Pancreas (tissue), 10 donors: Measurements from ENCODE around the gene SULF2. TPM values are rescaled to one million over a fixed set of nuclear protein-coding genes. Genes with fewer than 3 reads are reported as not detected.

Experiments
- ATAC-seq, 4 donors: fragments of 200-7000 bp; cut with Tn5 transposase; one replicate each; pipeline versions ENCODE4 v1.8.0 to v1.9.1; 2020; ENCODE audit warnings: mild to moderate bottlenecking in 4 of 4, moderate library complexity in 4 of 4
- DNase-seq, 6 donors: peaks; one replicate each; pipeline ENCODE4 v3.0.0-alpha.2; 2020
- FAIRE-seq: peaks from 2 replicates; lab custom pipeline; 2012; peaks lifted over from hg19 to GRCh38; lab: Jason Lieb, UNC
- H3K27ac ChIP-seq, 4 donors: fragments of 200-600 bp; sonication (generic); 1 replicate in 3 of 4; 2 replicates in 1 of 4; pipeline versions ENCODE4 v1.5.0 to v1.8.0; 2020
- H3K27me3 ChIP-seq, 4 donors: fragments of 200-600 bp; one replicate each; pipeline ENCODE4 v1.8.0; 2021
- H3K36me3 ChIP-seq, 3 donors: fragments of 200-600 bp; sonication (generic) in 1 of 3; one replicate each; pipeline versions ENCODE4 v1.5.0 to v1.8.0; 2020 to 2021
- H3K4me1 ChIP-seq, 3 donors: fragments of 200-600 bp; one replicate each; pipeline ENCODE4 v1.8.0; 2021
- H3K4me3 ChIP-seq, 4 donors: fragments of 200-600 bp; sonication (generic) in 2 of 4; one replicate each; pipeline versions ENCODE4 v1.5.0 to v1.8.0; 2020 to 2021
- H3K9me3 ChIP-seq, 4 donors: fragments of 200-600 bp; one replicate each; pipeline ENCODE4 v1.8.0; 2021
- WGBS, 2 donors: extraction: QIAGEN DNeasy Blood & Tissue Kit; methylation state at CpG; one replicate each; pipeline ENCODE4 v1.1.7; 2013; 5-methylcytosine and 5-hydroxymethylcytosine counted together
- intact Hi-C, 3 donors: fragments of 100-400 bp; cut with DNase I; formaldehyde crosslinking; loops; one replicate each; pipeline versions ENCODE4 v1.11.1 to v1.14.2; 2022
- polyA plus RNA-seq, 2 donors: library from polyadenylated mRNA; stranded (reverse); fragments of 200-250 nt; gene quantifications; one replicate each; pipeline ENCODE4 v1.2.3, GENCODE V29; 2013
- total RNA-seq, 6 donors: library from RNA; stranded (reverse); fragmentation: NEBNext Ultra II Directional in 4 of 6; extraction: Animal tissue kit (Norgen Biotek cat#: 25700) in 4 of 6; gene quantifications; one replicate each; pipeline versions ENCODE4 v1.2.1 to v1.2.4, GENCODE V29; 2021 to 2023
- TF ChIP-seq, protein P1 (sequence below), 4 donors: fragments of 200-600 bp; sonication (generic) in 3 of 4; IDR thresholded peaks; one replicate each; pipeline versions ENCODE4 v1.5.0 to v1.8.0; 2021; ENCODE audit warnings: antibody characterized with exemption in 4 of 4
- donor health status: healthy with polysubstance abuse.
- donor health status: DM: no; HTN: no; CAD: no; lungs with moderate emphysema.
- donor health status: DM: no; HTN: no; CAD: no.
- donor health status: control.
- donor health status: control.
- donor health status: Bipolar disorder and iron deficiency.
- donor health status: DM: yes; HTN: yes; CAD: no.
- donor health status: DM: no; HTN: no; CAD: no.
- donor health status: DM: no; HTN: no; CAD: no.
- donor health status: DM: yes; HTN: yes; CAD: no.

Gene SULF2
- total and polyA plus RNA-seq, 8 donors = 4.5 to 41.7 (median 9.2) TPM

DNA sequence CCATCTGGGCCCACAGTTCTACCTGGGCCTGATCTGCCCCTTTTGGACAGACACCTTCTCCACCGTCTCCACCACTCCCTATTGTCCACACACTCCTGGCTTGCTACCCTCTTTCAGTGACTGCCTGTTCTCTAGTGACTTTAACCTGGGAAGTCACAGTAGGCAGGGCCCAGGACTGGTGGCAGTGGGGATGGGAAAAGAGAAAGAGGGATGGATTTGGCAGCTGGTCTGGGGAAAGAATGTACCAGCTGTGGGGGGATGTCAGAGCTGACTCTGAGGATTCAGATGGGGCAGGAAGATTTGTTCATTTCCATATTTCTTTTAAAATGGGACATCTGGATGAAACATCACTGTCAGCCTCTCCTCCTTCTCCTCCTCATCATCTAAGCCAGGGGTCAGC is 85.5 kb downstream of the SULF2 start:
- Histone ChIP-seq H3K9me3 (no peaks in the 10 kb centered on the region), H3K4me1 (no peaks in the 10 kb centered on the region), H3K4me3 (no peak overlapping the region), H3K36me3 (no peaks in the 10 kb centered on the region), H3K27ac (no peak overlapping the region), H3K27me3 (no peaks in the 10 kb centered on the region)
- WGBS, 2 donors = 75 to 84% methylated on average over 1 of the region's 1 CpG
- intact Hi-C loops = no loop called here
- TF ChIP-seq, protein P1, sequence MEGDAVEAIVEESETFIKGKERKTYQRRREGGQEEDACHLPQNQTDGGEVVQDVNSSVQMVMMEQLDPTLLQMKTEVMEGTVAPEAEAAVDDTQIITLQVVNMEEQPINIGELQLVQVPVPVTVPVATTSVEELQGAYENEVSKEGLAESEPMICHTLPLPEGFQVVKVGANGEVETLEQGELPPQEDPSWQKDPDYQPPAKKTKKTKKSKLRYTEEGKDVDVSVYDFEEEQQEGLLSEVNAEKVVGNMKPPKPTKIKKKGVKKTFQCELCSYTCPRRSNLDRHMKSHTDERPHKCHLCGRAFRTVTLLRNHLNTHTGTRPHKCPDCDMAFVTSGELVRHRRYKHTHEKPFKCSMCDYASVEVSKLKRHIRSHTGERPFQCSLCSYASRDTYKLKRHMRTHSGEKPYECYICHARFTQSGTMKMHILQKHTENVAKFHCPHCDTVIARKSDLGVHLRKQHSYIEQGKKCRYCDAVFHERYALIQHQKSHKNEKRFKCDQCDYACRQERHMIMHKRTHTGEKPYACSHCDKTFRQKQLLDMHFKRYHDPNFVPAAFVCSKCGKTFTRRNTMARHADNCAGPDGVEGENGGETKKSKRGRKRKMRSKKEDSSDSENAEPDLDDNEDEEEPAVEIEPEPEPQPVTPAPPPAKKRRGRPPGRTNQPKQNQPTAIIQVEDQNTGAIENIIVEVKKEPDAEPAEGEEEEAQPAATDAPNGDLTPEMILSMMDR (IDR thresholded peaks at IDR 0.05) = no peak
- FAIRE-seq (no peak), ATAC-seq (no peak), DNase-seq (no peak)

DNA sequence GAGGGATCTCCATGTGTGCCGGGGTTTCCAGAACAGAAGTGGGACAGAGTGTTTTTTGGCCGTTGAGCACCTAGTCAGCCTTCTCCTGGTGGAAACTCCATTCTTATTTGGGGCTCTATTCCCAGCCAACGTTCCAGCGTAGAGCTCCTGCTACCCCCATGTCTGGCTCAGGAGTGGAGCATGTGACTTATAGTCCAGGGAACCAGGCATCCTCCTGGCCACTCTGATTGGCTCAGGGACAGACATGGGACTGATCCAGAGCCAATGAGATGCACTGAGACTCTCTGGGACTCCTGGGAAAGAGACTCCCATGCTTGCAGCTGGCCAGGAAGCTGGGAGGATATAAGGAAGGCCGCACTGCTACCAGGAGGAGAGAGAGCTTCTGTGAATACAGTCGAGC is 87.1 kb downstream of the SULF2 start:
- TF ChIP-seq, protein P1 (IDR thresholded peaks at IDR 0.05) = no peak
- no peaks in the 10 kb centered on the region for H3K9me3 ChIP-seq
- no peak for ATAC-seq
- no peak for DNase-seq
- H3K27ac ChIP-seq = no peak overlapping the region
- intact Hi-C loops = no loop called here
- H3K36me3 ChIP-seq = no peaks in the 10 kb centered on the region
- no peak for FAIRE-seq
- H3K4me3 ChIP-seq = no peak overlapping the region
- WGBS, 2 donors = 78 to 82% methylated on average over 6 of the region's 6 CpGs
- no peaks in the 10 kb centered on the region for H3K27me3 ChIP-seq
- H3K4me1 ChIP-seq = no peaks in the 10 kb centered on the region

DNA sequence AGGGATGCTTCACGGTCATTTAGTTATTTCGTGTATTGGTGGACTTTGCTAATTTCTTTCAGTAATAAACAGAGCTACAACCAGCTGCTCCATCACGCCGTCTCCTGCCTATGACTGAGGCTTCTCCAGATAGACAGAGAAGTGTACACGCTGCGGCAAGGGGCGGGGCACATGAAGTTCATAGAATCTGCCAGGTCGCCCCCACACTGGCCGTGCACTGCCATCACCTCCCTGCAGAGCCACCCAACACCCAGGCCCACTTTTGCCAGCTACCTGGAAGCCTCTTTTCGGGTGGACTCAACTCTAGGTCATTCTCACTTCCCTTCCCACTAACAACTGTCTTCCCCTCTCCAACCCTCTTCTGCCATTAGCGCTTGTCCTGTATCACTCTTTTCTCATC is 88.4 kb downstream of the SULF2 start:
- Histone ChIP-seq H3K9me3 (peaks cover 0 to under 1% (median 0%) of the 10 kb centered on the region in 4 donors), H3K36me3 (no peaks in the 10 kb centered on the region), H3K27me3 (no peaks in the 10 kb centered on the region), H3K27ac (no peak overlapping the region), H3K4me1 (no peaks in the 10 kb centered on the region), H3K4me3 (no peak overlapping the region)
- WGBS, 2 donors = 91 to 98% methylated on average over 11 of the region's 11 CpGs
- DNase-seq (no peak), ATAC-seq (no peak), FAIRE-seq (no peak)
- TF ChIP-seq, protein P1 (IDR thresholded peaks at IDR 0.05) = no peak
- intact Hi-C loops = no loop called here

DNA sequence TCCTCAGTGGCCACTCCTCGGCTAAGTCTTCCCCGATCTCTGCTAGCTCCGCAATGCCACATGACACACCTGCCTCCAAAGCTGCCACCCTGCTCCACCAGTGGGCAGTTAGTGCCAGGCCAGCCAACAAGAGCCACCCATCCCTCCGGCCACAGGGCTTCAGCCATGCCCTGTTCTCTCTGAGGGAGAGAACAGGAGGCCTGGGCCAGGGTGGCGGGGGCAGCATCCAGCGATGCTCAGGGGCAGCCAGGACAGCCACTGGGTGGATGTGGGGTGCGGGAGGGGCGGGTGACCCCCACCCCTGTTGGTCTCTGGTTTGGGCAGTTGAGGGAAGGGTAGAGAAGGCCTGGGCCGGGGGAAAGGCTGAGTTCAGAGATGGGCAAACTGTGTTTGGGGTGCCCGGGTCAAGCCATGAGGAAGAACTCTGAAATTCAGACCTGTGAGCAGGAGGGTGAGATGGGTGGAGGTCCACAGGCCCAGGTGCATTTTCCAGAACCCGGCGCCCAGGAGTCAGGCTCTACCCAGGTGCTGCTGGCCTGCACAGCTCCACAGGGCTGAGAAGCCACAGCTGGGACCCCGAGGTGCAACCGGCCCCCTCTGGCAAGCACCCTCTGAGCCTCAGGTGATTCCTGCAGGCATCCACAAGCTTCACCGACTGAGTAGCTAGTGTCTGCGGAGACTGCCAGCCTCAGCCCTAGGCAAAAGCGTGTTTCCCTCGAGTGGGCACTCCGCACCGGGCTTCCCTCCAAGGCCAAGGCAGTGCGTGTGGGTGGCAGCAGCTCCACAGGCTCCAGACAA is 91.1 kb downstream of the SULF2 start:
- 81 to 90% methylated on average over 21 of the region's 21 CpGs for WGBS, 2 donors
- H3K36me3 ChIP-seq = no peaks in the 10 kb centered on the region
- TF ChIP-seq, protein P1 (IDR thresholded peaks at IDR 0.05) = no peak
- H3K27ac ChIP-seq = no peak overlapping the region
- peaks cover 0 to 2% (median 0%) of the 10 kb centered on the region in 4 donors for H3K9me3 ChIP-seq
- DNase-seq (no peak), FAIRE-seq (no peak), ATAC-seq (no peak)
- no peaks in the 10 kb centered on the region for H3K27me3 ChIP-seq
- H3K4me1 ChIP-seq = no peaks in the 10 kb centered on the region
- H3K4me3 ChIP-seq = no peak overlapping the region
- intact Hi-C loops = no loop called here

DNA sequence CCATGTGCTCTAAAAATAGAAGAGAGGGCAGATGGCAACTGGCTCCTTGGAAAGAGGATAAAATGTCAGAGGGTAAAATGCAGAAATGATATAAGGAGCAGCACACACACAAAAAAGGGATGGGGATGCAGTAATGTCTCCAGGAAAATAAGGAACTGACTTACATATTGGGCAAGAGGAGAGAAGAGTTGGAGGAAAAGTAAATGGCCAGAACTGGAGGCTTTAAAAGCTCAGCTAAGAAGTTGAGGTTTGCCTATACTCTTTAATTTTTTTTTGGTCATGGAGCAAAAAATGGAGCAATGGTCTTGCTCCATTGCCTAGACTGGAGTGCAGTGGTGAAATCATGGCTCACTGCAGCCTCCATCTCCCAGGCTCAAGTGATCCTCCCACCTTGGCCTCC is 93.7 kb downstream of the SULF2 start:
- H3K4me1 ChIP-seq = no peaks in the 10 kb centered on the region
- no peak for DNase-seq
- intact Hi-C loops = no loop called here
- TF ChIP-seq, protein P1 (IDR thresholded peaks at IDR 0.05) = no peak
- H3K27me3 ChIP-seq = no peaks in the 10 kb centered on the region
- H3K27ac ChIP-seq = no peak overlapping the region
- no peak for FAIRE-seq
- H3K36me3 ChIP-seq = no peaks in the 10 kb centered on the region
- peaks cover 0 to 2% (median 0%) of the 10 kb centered on the region in 4 donors for H3K9me3 ChIP-seq
- H3K4me3 ChIP-seq = no peak overlapping the region
- no peak for ATAC-seq
